AG09309 (cell line): Measurements from ENCODE around the gene CDC42BPB.

ENCODE experiments used
- DNase-seq: peaks from one replicate; pipeline ENCODE4 v3.0.0-alpha.2; 2010; ENCODE audit warnings: low read depth
- H3K4me3 ChIP-seq: 2 replicates; pipeline ENCODE4 v1.5.1; 2011; ENCODE audit warnings: mild to moderate bottlenecking, low read depth, low read length, moderate library complexity; ENCODE audit not compliant: control insufficient read depth
- TF ChIP-seq, protein P1 (sequence below): IDR thresholded peaks from 2 replicates; pipeline ENCODE4 v1.5.1; 2011; ENCODE audit warnings: mild to moderate bottlenecking, low read depth, low read length, inconsistent platforms; ENCODE audit not compliant: insufficient read depth, control insufficient read depth; ENCODE audit errors: missing control alignments

The CDC42BPB gene

GRCh38 chr14:102885737-102886447 lies 171.5 kb downstream of the CDC42BPB start:
- no peak for DNase-seq
- TF ChIP-seq, protein P1, sequence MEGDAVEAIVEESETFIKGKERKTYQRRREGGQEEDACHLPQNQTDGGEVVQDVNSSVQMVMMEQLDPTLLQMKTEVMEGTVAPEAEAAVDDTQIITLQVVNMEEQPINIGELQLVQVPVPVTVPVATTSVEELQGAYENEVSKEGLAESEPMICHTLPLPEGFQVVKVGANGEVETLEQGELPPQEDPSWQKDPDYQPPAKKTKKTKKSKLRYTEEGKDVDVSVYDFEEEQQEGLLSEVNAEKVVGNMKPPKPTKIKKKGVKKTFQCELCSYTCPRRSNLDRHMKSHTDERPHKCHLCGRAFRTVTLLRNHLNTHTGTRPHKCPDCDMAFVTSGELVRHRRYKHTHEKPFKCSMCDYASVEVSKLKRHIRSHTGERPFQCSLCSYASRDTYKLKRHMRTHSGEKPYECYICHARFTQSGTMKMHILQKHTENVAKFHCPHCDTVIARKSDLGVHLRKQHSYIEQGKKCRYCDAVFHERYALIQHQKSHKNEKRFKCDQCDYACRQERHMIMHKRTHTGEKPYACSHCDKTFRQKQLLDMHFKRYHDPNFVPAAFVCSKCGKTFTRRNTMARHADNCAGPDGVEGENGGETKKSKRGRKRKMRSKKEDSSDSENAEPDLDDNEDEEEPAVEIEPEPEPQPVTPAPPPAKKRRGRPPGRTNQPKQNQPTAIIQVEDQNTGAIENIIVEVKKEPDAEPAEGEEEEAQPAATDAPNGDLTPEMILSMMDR = no peak
- H3K4me3 ChIP-seq = no peak overlapping the region

- no peak overlapping the region for H3K4me3 ChIP-seq
- no peak for DNase-seq
Measured at GRCh38 chr14:102883554-102883953, 173.8 kb downstream of the CDC42BPB start.

GRCh38 chr14:102883089-102883541 lies 174.2 kb downstream of the CDC42BPB start:
- H3K4me3 ChIP-seq = no peak overlapping the region
- TF ChIP-seq, protein P1 = no peak

More at GRCh38 chr14:102883554-102883953, 173.8 kb downstream of the CDC42BPB start:
- TF ChIP-seq, protein P1 = no peak

More at GRCh38 chr14:102883089-102883541, 174.2 kb downstream of the CDC42BPB start:
- DNase-seq = no peak
